HFFc6 (cell line): ENCODE results near the gene PPP3R1. TPM values are rescaled to one million over a fixed set of nuclear protein-coding genes. Genes with fewer than 3 reads are reported as not detected.
A peak's percentile ranks its signal among the peaks of the same experiment; 100 is the strongest.
"Not testable (repeated sequence)": the region's sequence is repeated elsewhere in the genome, so short reads cannot be mapped to it uniquely, and the experiment has no call there.

Experiments
- DNase-seq: peaks from one replicate; pipeline ENCODE4 v3.0.0-alpha.2; 2018
- H3K27ac Mint-ChIP-seq: 2 replicates; pipeline ENCODE4 v1.8.0; 2020; ENCODE audit warnings: mild to moderate bottlenecking, mixed read lengths
- H3K27me3 Mint-ChIP-seq: 2 replicates; pipeline ENCODE4 v1.8.0; 2021; ENCODE audit warnings: mild to moderate bottlenecking, moderate library complexity, mixed read lengths; ENCODE audit not compliant: insufficient read depth
- H3K36me3 Mint-ChIP-seq: 2 replicates; pipeline ENCODE4 v1.8.0; 2021; ENCODE audit warnings: low read depth, mixed read lengths
- H3K4me1 Mint-ChIP-seq: 2 replicates; pipeline ENCODE4 v1.8.0; 2020; ENCODE audit warnings: low read depth, mixed read lengths
- H3K4me3 Mint-ChIP-seq: 2 replicates; pipeline ENCODE4 v1.8.0; 2020; ENCODE audit warnings: mild to moderate bottlenecking, moderate library complexity, mixed read lengths
- H3K9me3 Mint-ChIP-seq: 2 replicates; pipeline ENCODE4 v1.8.0; 2020; ENCODE audit warnings: mild to moderate bottlenecking, mixed read lengths
- total RNA-seq, 6 experiments: library from RNA; stranded (reverse); fragmentation: NEBNext Ultra II Directional; extraction: Animal tissue kit (Norgen Biotek cat#: 25700); gene quantifications; 2 replicates in 1 of 6; 3 replicates in 5 of 6; pipeline ENCODE4 v1.2.3, GENCODE V29; 2021
- TF ChIP-seq, protein P1 (sequence below): fragments of 200-600 bp; sonication (generic); IDR thresholded peaks from 2 replicates; pipeline ENCODE4 v1.5.0; 2021; ENCODE audit warnings: antibody characterized with exemption, mild to moderate bottlenecking

The PPP3R1 gene
- total RNA-seq, 6 experiments from 2014 or later = 60.0 to 67.0 (median 63.0) TPM

DNA sequence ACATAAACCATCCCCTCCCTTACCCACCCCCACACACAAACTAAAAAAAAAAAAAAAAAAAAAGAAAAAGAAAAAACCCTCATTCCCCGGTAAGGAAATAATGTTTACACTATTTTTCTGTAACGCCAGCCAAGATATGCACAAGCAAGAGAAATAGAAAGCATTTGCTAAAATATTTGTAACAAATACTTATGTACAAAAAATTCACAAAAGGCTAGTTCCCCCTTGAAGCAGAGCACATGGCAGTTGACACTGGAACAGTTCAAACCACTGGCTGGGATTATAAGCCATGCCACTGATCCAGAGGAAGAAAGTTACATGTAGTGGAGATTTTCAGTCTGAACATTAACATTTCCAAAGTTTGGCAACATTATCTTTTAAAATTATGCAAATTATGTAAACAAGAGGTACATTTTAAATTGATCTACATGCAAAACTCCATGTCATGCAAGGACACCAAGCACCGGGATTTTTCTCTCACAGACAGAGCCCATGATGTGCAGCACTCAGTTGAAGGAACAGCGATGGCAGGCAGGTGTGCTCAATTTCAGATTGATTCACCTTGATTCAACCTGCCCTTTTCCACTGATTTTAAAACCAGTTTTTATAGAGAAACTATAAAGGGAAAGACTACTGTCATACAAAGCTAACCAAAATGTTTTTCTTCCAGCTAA is 73.2 kb downstream of the PPP3R1 start:
- H3K4me1 Mint-ChIP-seq = no peaks in the 10 kb centered on the region
- H3K4me3 Mint-ChIP-seq = no peak overlapping the region
- H3K9me3 Mint-ChIP-seq = no peaks in the 10 kb centered on the region
- no peak for DNase-seq
- no peaks in the 10 kb centered on the region; the same call in 1 of the 2 replicates for H3K27me3 Mint-ChIP-seq
- H3K36me3 Mint-ChIP-seq = peaks cover 24% of the 10 kb centered on the region
- peak overlapping the region; percentile 11; the same call in 1 of the 2 replicates for H3K27ac Mint-ChIP-seq
- TF ChIP-seq, protein P1, sequence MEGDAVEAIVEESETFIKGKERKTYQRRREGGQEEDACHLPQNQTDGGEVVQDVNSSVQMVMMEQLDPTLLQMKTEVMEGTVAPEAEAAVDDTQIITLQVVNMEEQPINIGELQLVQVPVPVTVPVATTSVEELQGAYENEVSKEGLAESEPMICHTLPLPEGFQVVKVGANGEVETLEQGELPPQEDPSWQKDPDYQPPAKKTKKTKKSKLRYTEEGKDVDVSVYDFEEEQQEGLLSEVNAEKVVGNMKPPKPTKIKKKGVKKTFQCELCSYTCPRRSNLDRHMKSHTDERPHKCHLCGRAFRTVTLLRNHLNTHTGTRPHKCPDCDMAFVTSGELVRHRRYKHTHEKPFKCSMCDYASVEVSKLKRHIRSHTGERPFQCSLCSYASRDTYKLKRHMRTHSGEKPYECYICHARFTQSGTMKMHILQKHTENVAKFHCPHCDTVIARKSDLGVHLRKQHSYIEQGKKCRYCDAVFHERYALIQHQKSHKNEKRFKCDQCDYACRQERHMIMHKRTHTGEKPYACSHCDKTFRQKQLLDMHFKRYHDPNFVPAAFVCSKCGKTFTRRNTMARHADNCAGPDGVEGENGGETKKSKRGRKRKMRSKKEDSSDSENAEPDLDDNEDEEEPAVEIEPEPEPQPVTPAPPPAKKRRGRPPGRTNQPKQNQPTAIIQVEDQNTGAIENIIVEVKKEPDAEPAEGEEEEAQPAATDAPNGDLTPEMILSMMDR = no peak

- Mint-ChIP-seq H3K27me3 (no peaks in the 10 kb centered on the region; the same call in 1 of the 2 replicates), H3K27ac (no peak overlapping the region), H3K9me3 (no peaks in the 10 kb centered on the region), H3K4me1 (no peaks in the 10 kb centered on the region), H3K4me3 (no peak overlapping the region), H3K36me3 (peaks cover 18% of the 10 kb centered on the region)
- TF ChIP-seq, protein P1 = no peak
- no peak for DNase-seq
Observed at GRCh38 chr2:68178432-68178831, 73.9 kb downstream of the PPP3R1 start.

- no peak overlapping the region for H3K4me3 Mint-ChIP-seq
- TF ChIP-seq, protein P1 = no peak
- no peaks in the 10 kb centered on the region for H3K4me1 Mint-ChIP-seq
- H3K36me3 Mint-ChIP-seq = peaks cover 23% of the 10 kb centered on the region
- H3K9me3 Mint-ChIP-seq = no peaks in the 10 kb centered on the region
- no peak for DNase-seq
- no peaks in the 10 kb centered on the region for H3K27me3 Mint-ChIP-seq
- H3K27ac Mint-ChIP-seq = no peak overlapping the region
Observed at GRCh38 chr2:68177541-68177940, 74.8 kb downstream of the PPP3R1 start.

DNA sequence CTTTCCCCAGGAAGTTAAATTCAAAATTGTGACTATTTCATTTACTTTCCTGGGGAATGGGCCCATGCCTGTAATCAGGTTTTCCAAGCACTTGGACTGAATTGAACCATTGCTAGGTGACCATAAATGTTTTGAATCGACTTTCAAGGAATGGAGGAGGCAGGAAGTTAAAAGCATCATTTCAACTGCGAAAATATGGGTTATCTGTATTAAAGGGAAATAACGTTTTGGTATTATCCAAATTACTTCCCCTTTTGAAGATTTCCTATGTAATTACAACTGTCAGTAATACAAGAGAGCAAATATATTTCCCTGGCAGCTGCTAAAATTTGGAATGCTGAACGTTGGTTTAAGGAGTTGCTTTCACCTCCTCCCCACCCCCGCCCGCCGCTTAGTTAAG is 75.7 kb downstream of the PPP3R1 start:
- DNase-seq = no peak
- Mint-ChIP-seq H3K4me1 (no peaks in the 10 kb centered on the region), H3K4me3 (no peak overlapping the region), H3K36me3 (peaks cover 21% of the 10 kb centered on the region), H3K27me3 (peaks cover 2% of the 10 kb centered on the region; the same call in 1 of the 2 replicates), H3K27ac (no peak overlapping the region), H3K9me3 (no peaks in the 10 kb centered on the region)
- TF ChIP-seq, protein P1 = no peak

GRCh38 chr2:68175210-68175609 is 77.1 kb downstream of the PPP3R1 start:
- not testable (repeated sequence) for H3K9me3 Mint-ChIP-seq, H3K27me3 Mint-ChIP-seq, H3K27ac Mint-ChIP-seq, H3K4me1 Mint-ChIP-seq, DNase-seq, H3K4me3 Mint-ChIP-seq
- peaks cover 19% of the 10 kb centered on the region for H3K36me3 Mint-ChIP-seq

DNA sequence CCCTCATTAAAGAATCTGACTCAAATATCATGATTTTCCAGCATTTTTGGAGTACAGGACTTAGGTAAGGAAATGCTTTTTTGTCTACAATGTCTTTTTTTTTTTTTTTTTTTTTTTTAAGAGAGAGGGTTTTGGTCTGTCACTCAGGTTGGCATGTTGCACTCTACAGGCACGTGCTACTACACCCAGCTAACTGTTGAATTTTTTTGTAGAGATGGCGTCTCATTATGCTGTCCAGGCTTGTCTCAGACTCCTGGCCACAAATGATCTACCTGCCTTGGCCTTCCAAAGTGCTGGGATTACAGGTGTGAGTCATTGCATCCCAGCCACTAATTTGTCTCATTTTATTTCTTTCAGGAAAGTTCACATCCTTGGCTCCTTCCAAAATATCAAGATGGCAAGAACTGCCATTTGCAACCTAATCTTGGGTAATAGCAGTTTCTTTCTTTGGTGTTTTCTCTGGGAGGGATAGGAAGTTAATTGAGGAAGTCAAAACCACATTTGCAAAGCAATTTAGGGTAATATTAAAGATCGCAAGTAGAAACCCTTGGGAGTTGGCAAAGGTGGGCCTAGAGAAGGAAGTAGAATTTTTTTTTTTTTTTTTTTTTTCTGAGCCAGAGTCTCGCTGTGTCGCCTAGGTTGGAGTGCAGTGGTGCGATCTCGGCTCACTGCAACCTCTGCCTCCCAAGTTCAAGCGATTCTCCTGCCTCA is 79.2 kb downstream of the PPP3R1 start:
- Mint-ChIP-seq H3K36me3 (peaks cover 15% of the 10 kb centered on the region), H3K27me3 (peaks cover 2% of the 10 kb centered on the region; the same call in 1 of the 2 replicates), H3K27ac (peak overlapping the region; percentile 36; the same call in 1 of the 2 replicates), H3K9me3 (no peaks in the 10 kb centered on the region), H3K4me3 (no peak overlapping the region), H3K4me1 (no peaks in the 10 kb centered on the region)
- TF ChIP-seq, protein P1 = no peak
- DNase-seq = no peak
